HUES64 (cell line): ENCODE measurements around the gene ZDHHC7.
A peak's percentile ranks its signal among the peaks of the same experiment; 100 is the strongest.

Source experiments
- H3K27ac ChIP-seq: 2 replicates; pipeline ENCODE4 v1.7.0; 2013; ENCODE audit warnings: low read depth, low read length, inconsistent platforms
- H3K27me3 ChIP-seq: 2 replicates; pipeline ENCODE4 v1.6.1; 2013; ENCODE audit warnings: mild to moderate bottlenecking, low read length; ENCODE audit not compliant: insufficient read depth
- H3K36me3 ChIP-seq: 2 replicates; pipeline ENCODE4 v1.6.1; 2013; ENCODE audit warnings: mild to moderate bottlenecking, low read length; ENCODE audit not compliant: insufficient read depth
- H3K4me1 ChIP-seq: 2 replicates; pipeline ENCODE4 v1.6.1; 2013; ENCODE audit warnings: mild to moderate bottlenecking, low read length, moderate library complexity; ENCODE audit not compliant: insufficient read depth
- H3K4me3 ChIP-seq: 2 replicates; pipeline ENCODE4 v1.5.1; 2013; ENCODE audit warnings: mild to moderate bottlenecking, low read length, moderate library complexity
- H3K9ac ChIP-seq: 2 replicates; pipeline ENCODE4 v1.6.1; 2013; ENCODE audit warnings: mild to moderate bottlenecking, low read depth, low read length
- H3K9me3 ChIP-seq: 2 replicates; pipeline ENCODE4 v1.6.1; 2013; ENCODE audit warnings: low read depth, low read length; ENCODE audit not compliant: insufficient read depth
- WGBS: fragments of 150-250, 120-280 bp; methylation state at CpG from one replicate; pipeline ENCODE4 v1.1.7; 2013; ENCODE audit warnings: missing lambda C conversion rate; 5-methylcytosine and 5-hydroxymethylcytosine counted together

ZDHHC7 gene

GRCh38 chr16:85029408-85029784 lies 18.1 kb upstream of the ZDHHC7 start:
- no peak overlapping the region for H3K9ac ChIP-seq
- WGBS, result 15% methylated on average over 4 of the region's 4 CpGs
- H3K4me1 ChIP-seq, result peaks cover 14% of the 10 kb centered on the region; the same call in 1 of the 2 replicates
- H3K4me3 ChIP-seq, result no peak overlapping the region
- H3K27ac ChIP-seq, result no peak overlapping the region
- no peaks in the 10 kb centered on the region for H3K9me3 ChIP-seq
- H3K27me3 ChIP-seq, result peaks cover 13% of the 10 kb centered on the region
- no peaks in the 10 kb centered on the region for H3K36me3 ChIP-seq

GRCh38 chr16:85028685-85029407 lies 17.5 kb upstream of the ZDHHC7 start:
- 45% methylated on average over 17 of the region's 17 CpGs for WGBS
- no peaks in the 10 kb centered on the region for H3K36me3 ChIP-seq
- H3K4me3 ChIP-seq, result peak overlapping the region; percentile 65; the same call in 1 of the 2 replicates
- no peak overlapping the region for H3K9ac ChIP-seq
- H3K27ac ChIP-seq, result no peak overlapping the region
- H3K27me3 ChIP-seq, result peaks cover 13% of the 10 kb centered on the region
- peaks cover 14% of the 10 kb centered on the region; the same call in 1 of the 2 replicates for H3K4me1 ChIP-seq
- no peaks in the 10 kb centered on the region for H3K9me3 ChIP-seq

GRCh38 chr16:85027958-85028684 lies 16.8 kb upstream of the ZDHHC7 start:
- WGBS, result 5% methylated on average over 41 of the region's 41 CpGs
- H3K4me3 ChIP-seq, result peak overlapping the region; percentile 65
- H3K27ac ChIP-seq, result no peak overlapping the region
- no peaks in the 10 kb centered on the region for H3K9me3 ChIP-seq
- H3K36me3 ChIP-seq, result no peaks in the 10 kb centered on the region
- H3K27me3 ChIP-seq, result peaks cover 13% of the 10 kb centered on the region
- peak overlapping the region; percentile 15; the same call in 1 of the 2 replicates for H3K9ac ChIP-seq
- peaks cover 14% of the 10 kb centered on the region; the same call in 1 of the 2 replicates for H3K4me1 ChIP-seq

- no peaks in the 10 kb centered on the region for H3K9me3 ChIP-seq
- peak within 1 kb of the TSS; percentile 65 for H3K4me3 ChIP-seq
- under 1% methylated on average over 59 of the region's 59 CpGs for WGBS
- H3K36me3 ChIP-seq, result no peaks in the 10 kb centered on the region
- peaks cover 11% of the 10 kb centered on the region; the same call in 1 of the 2 replicates for H3K4me1 ChIP-seq
- H3K27me3 ChIP-seq, result peaks cover 13% of the 10 kb centered on the region
- H3K9ac ChIP-seq, result peak within 1 kb of the TSS; percentile 45
- no peak within 1 kb of the TSS for H3K27ac ChIP-seq
Observed at GRCh38 chr16:85027349-85027957, 16.1 kb upstream of the ZDHHC7 start, which contains the start of gene KIAA0513. TSS of gene KIAA0513 (plus strand) at chr16:85027795. CDS start at chr16:85067072, 39,277 bp downstream.

- peaks cover 13% of the 10 kb centered on the region for H3K27me3 ChIP-seq
- no peaks in the 10 kb centered on the region for H3K36me3 ChIP-seq
- 79% methylated on average over 4 of the region's 4 CpGs for WGBS
- H3K4me1 ChIP-seq, result peaks cover 11% of the 10 kb centered on the region; the same call in 1 of the 2 replicates
- H3K9me3 ChIP-seq, result no peaks in the 10 kb centered on the region
- H3K4me3 ChIP-seq, result peak overlapping the region; percentile 65
- no peak overlapping the region for H3K27ac ChIP-seq
- H3K9ac ChIP-seq, result no peak overlapping the region
Observed at GRCh38 chr16:85026703-85027102, 15.4 kb upstream of the ZDHHC7 start.

GRCh38 chr16:85025781-85026653 lies 14.7 kb upstream of the ZDHHC7 start:
- Histone ChIP-seq H3K27me3 (peaks cover 13% of the 10 kb centered on the region), H3K36me3 (no peaks in the 10 kb centered on the region), H3K4me3 (no peak overlapping the region), H3K4me1 (peaks cover 11% of the 10 kb centered on the region; the same call in 1 of the 2 replicates), H3K9ac (no peak overlapping the region), H3K27ac (no peak overlapping the region), H3K9me3 (no peaks in the 10 kb centered on the region)
- 92% methylated on average over 8 of the region's 8 CpGs for WGBS

- WGBS, result 91% methylated on average over 9 of the region's 9 CpGs
- no peak overlapping the region for H3K4me3 ChIP-seq
- H3K36me3 ChIP-seq, result no peaks in the 10 kb centered on the region
- H3K27ac ChIP-seq, result no peak overlapping the region
- no peak overlapping the region for H3K9ac ChIP-seq
- no peaks in the 10 kb centered on the region for H3K27me3 ChIP-seq
- H3K9me3 ChIP-seq, result no peaks in the 10 kb centered on the region
- H3K4me1 ChIP-seq, result no peaks in the 10 kb centered on the region
Observed at GRCh38 chr16:85019659-85020245, 8.4 kb upstream of the ZDHHC7 start.

- Histone ChIP-seq H3K27me3 (no peaks in the 10 kb centered on the region), H3K36me3 (no peaks in the 10 kb centered on the region), H3K4me3 (no peak overlapping the region), H3K27ac (no peak overlapping the region), H3K9ac (no peak overlapping the region), H3K4me1 (no peaks in the 10 kb centered on the region), H3K9me3 (no peaks in the 10 kb centered on the region)
- 87% methylated on average over 19 of the region's 19 CpGs for WGBS
Observed at GRCh38 chr16:85018529-85019236, 7.3 kb upstream of the ZDHHC7 start.

- H3K27me3 ChIP-seq, result no peaks in the 10 kb centered on the region
- no peak overlapping the region for H3K9ac ChIP-seq
- no peak overlapping the region for H3K27ac ChIP-seq
- H3K4me3 ChIP-seq, result no peak overlapping the region
- H3K4me1 ChIP-seq, result no peaks in the 10 kb centered on the region
- H3K36me3 ChIP-seq, result no peaks in the 10 kb centered on the region
- H3K9me3 ChIP-seq, result no peaks in the 10 kb centered on the region
- WGBS, result 87% methylated on average over 8 of the region's 8 CpGs
Observed at GRCh38 chr16:85017633-85018032, 6.3 kb upstream of the ZDHHC7 start.

GRCh38 chr16:85017151-85017550 lies 5.8 kb upstream of the ZDHHC7 start:
- Histone ChIP-seq H3K27me3 (no peaks in the 10 kb centered on the region), H3K4me3 (no peak overlapping the region), H3K9ac (no peak overlapping the region), H3K27ac (no peak overlapping the region), H3K36me3 (no peaks in the 10 kb centered on the region), H3K9me3 (no peaks in the 10 kb centered on the region), H3K4me1 (no peaks in the 10 kb centered on the region)
- WGBS, result 94% methylated on average over 4 of the region's 4 CpGs
